Measurements from ENCODE around the gene KCNF1. TPM values are rescaled to one million over a fixed set of nuclear protein-coding genes. Genes with fewer than 3 reads are reported as not detected.

KCNF1 gene
- total RNA-seq, 1 experiment from 2014 or later, result 3.2 TPM

GRCh38 chr2:10863837-10864236 lies 47.9 kb upstream of the KCNF1 start:
- no peaks in the 10 kb centered on the region for H4K20me1 ChIP-seq (ENCODE audit: control insufficient read depth, insufficient read depth, insufficient read length)
- no peak overlapping the region for H2BK12ac ChIP-seq (ENCODE audit: insufficient read length, low read depth, low read length)
- no peak overlapping the region for H2BK5ac ChIP-seq (ENCODE audit: insufficient read length, low read length)
- H3K27ac ChIP-seq (ENCODE audit: insufficient read length, low read depth, low read length), result no peak overlapping the region
- no peak overlapping the region for H2BK20ac ChIP-seq (ENCODE audit: low read depth, low read length, poor library complexity, severe bottlenecking)
- H3K9me3 ChIP-seq (ENCODE audit: control insufficient read depth, low read depth, low read length), result no peaks in the 10 kb centered on the region
- Mint-ChIP-seq H3K36me3 (ENCODE audit: insufficient read depth in 1 of 3, low read depth in 3 of 3) (no peaks in the 10 kb centered on the region), H3K9me3 (no peaks in the 10 kb centered on the region), H3K27ac (no peak overlapping the region; a peak in 1 of 7 replicates), H3K4me3 (no peak overlapping the region), H3K4me1 (peaks cover 7 to 14% of the 10 kb centered on the region in 2 experiments), H3K27me3 (ENCODE audit: low read depth) (peaks cover 2% of the 10 kb centered on the region)
- H3K4ac ChIP-seq (ENCODE audit: low read depth, low read length), result no peak overlapping the region
- H3K79me2 ChIP-seq (ENCODE audit: insufficient read depth, low read length), result no peaks in the 10 kb centered on the region
- H4K91ac ChIP-seq (ENCODE audit: insufficient read length, low read depth, low read length), result peak overlapping the region; percentile 8
- H3K23ac ChIP-seq (ENCODE audit: insufficient read length, low read depth, low read length), result no peak overlapping the region
- no peak overlapping the region for H2AFZ ChIP-seq (ENCODE audit: low read length)
- H4K8ac ChIP-seq (replicated peaks; ENCODE audit: insufficient read length, low read depth, low read length), result no peak overlapping the region
- H2AK5ac ChIP-seq (ENCODE audit: insufficient read length, low read length), result no peak overlapping the region
- no peak overlapping the region for H3K18ac ChIP-seq (ENCODE audit: insufficient read length, low read depth, low read length)
- H3K4me2 ChIP-seq (ENCODE audit: insufficient read depth, insufficient read length, low read length), result no peak overlapping the region
- no peak overlapping the region for H3K9ac ChIP-seq (ENCODE audit: extremely low read depth, insufficient read length, low read length)
- no peaks in the 10 kb centered on the region for H3K27me3 ChIP-seq (ENCODE audit: insufficient read depth, low read length)
- no peaks in the 10 kb centered on the region for H3K4me1 ChIP-seq (ENCODE audit: insufficient read depth, low read length)
- no peak for TF ChIP-seq CTCF (conservative IDR thresholded peaks at IDR 0.05)
- no peaks in the 10 kb centered on the region for H3K23me2 ChIP-seq (ENCODE audit: insufficient read length, low read depth, low read length, poor library complexity, severe bottlenecking)
- DNase-seq, result no peak
- H3K14ac ChIP-seq (ENCODE audit: insufficient read depth, low read length), result no peak overlapping the region
- no peak overlapping the region for H2BK15ac ChIP-seq (ENCODE audit: low read depth, low read length)
- H2BK120ac ChIP-seq (ENCODE audit: low read depth, low read length, poor library complexity, severe bottlenecking), result no peak overlapping the region
- no CpG with 5 or more reads among the region's 8 CpGs for WGBS (ENCODE audit: extremely low coverage, insufficient read length, low lambda C conversion rate)
- no peak overlapping the region for H4K5ac ChIP-seq (ENCODE audit: insufficient read length, low read depth, low read length)
- H3T11ph ChIP-seq (ENCODE audit: low read length), result no peak overlapping the region
- H3K79me1 ChIP-seq (ENCODE audit: insufficient read depth, low read depth, low read length, poor library complexity, severe bottlenecking), result no peaks in the 10 kb centered on the region
- no peak overlapping the region for H3K56ac ChIP-seq (ENCODE audit: insufficient read length, low read depth, low read length)

All from H9 (cell line).